Neural cell (in vitro differentiated cells): ENCODE data around the gene NFIX.

Experiments
- EP300 ChIP-seq: fragments of 450-650 bp; conservative IDR thresholded peaks from 2 replicates; pipeline ENCODE4 v1.6.1; 2014; ENCODE audit warnings: antibody characterized with exemption, mild to moderate bottlenecking, moderate library complexity; ENCODE audit not compliant: poor library complexity, severe bottlenecking
- EZH2 ChIP-seq: fragments of 200-600, 300-800 bp; shearing (Covaris generic), sonication (generic); IDR thresholded peaks from 2 replicates; pipeline ENCODE4 v1.6.1; 2014; ENCODE audit warnings: antibody characterized with exemption, low read length, borderline replicate concordance, mild to moderate bottlenecking; ENCODE audit not compliant: insufficient read depth, poor library complexity, severe bottlenecking
- MXI1 ChIP-seq: fragments of 450-650 bp; conservative IDR thresholded peaks from 2 replicates; pipeline ENCODE4 v1.6.1; 2014; ENCODE audit warnings: antibody characterized with exemption, mild to moderate bottlenecking; ENCODE audit not compliant: poor library complexity, severe bottlenecking
- POLR2AphosphoS5 ChIP-seq: IDR thresholded peaks from 2 replicates; pipeline ENCODE4 v1.6.1; 2012
- RAD21 ChIP-seq: fragments of 450-650 bp; conservative IDR thresholded peaks from 2 replicates; pipeline ENCODE4 v1.6.1; 2014; ENCODE audit warnings: antibody characterized with exemption, mild to moderate bottlenecking, moderate library complexity
- SMC3 ChIP-seq: fragments of 450-650 bp; conservative IDR thresholded peaks from 2 replicates; pipeline ENCODE4 v1.6.1; 2014; ENCODE audit warnings: antibody characterized with exemption, mild to moderate bottlenecking, moderate library complexity; ENCODE audit not compliant: poor library complexity
- TF ChIP-seq, protein P1 (sequence below): fragments of 450-650 bp; IDR thresholded peaks from 2 replicates; pipeline ENCODE4 v1.5.1; 2014; ENCODE audit warnings: antibody characterized with exemption, mild to moderate bottlenecking, moderate library complexity; ENCODE audit not compliant: poor library complexity, severe bottlenecking

- TF ChIP-seq SMC3 = no peak
- TF ChIP-seq, protein P1, sequence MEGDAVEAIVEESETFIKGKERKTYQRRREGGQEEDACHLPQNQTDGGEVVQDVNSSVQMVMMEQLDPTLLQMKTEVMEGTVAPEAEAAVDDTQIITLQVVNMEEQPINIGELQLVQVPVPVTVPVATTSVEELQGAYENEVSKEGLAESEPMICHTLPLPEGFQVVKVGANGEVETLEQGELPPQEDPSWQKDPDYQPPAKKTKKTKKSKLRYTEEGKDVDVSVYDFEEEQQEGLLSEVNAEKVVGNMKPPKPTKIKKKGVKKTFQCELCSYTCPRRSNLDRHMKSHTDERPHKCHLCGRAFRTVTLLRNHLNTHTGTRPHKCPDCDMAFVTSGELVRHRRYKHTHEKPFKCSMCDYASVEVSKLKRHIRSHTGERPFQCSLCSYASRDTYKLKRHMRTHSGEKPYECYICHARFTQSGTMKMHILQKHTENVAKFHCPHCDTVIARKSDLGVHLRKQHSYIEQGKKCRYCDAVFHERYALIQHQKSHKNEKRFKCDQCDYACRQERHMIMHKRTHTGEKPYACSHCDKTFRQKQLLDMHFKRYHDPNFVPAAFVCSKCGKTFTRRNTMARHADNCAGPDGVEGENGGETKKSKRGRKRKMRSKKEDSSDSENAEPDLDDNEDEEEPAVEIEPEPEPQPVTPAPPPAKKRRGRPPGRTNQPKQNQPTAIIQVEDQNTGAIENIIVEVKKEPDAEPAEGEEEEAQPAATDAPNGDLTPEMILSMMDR = no peak
- no peak for TF ChIP-seq EZH2
- TF ChIP-seq EP300 = no peak
- TF ChIP-seq MXI1 = no peak
- no peak for TF ChIP-seq POLR2AphosphoS5
- TF ChIP-seq RAD21 = no peak
Observed at GRCh38 chr19:13043285-13043684, 48.0 kb downstream of the NFIX start.
